Natural killer cell (primary cell): ENCODE measurements around the gene ICOS. TPM values are rescaled to one million over a fixed set of nuclear protein-coding genes. Genes with fewer than 3 reads are reported as not detected.

Source experiments
- ATAC-seq, 3 donors: fragments of 150-1000 bp in 2 of 3; fragments of 200-7000 bp in 1 of 3; cut with Tn5 transposase; 1 replicate in 1 of 3; 2 replicates in 2 of 3; pipeline ENCODE4 v1.10.0; 2021; ENCODE audit warnings: mild to moderate bottlenecking in 2 of 3, moderate library complexity in 2 of 3
- DNase-seq, 2 donors: peaks; one replicate each; pipeline versions ENCODE4 v3.0.0 to v3.0.0-alpha.2; 2013 to 2021; ENCODE audit warnings: mixed read lengths in 1 of 2
- H3K27ac ChIP-seq: one replicate; pipeline ENCODE4 v1.5.1; 2013; ENCODE audit warnings: mild to moderate bottlenecking, low read length
- H3K27me3 ChIP-seq: one replicate; pipeline ENCODE4 v1.6.1; 2013; ENCODE audit warnings: low read length; ENCODE audit not compliant: control insufficient read depth, insufficient read depth
- H3K36me3 ChIP-seq: one replicate; pipeline ENCODE4 v1.6.1; 2013; ENCODE audit warnings: low read length; ENCODE audit not compliant: control insufficient read depth, insufficient read depth
- H3K4me1 ChIP-seq: one replicate; pipeline ENCODE4 v1.6.1; 2013; ENCODE audit warnings: low read length; ENCODE audit not compliant: control insufficient read depth, insufficient read depth
- H3K4me3 ChIP-seq: one replicate; pipeline ENCODE4 v1.5.1; 2013; ENCODE audit warnings: low read length
- H3K9me3 ChIP-seq: one replicate; pipeline ENCODE4 v1.6.1; 2013; ENCODE audit warnings: low read length; ENCODE audit not compliant: control insufficient read depth, insufficient read depth
- H3K27ac Mint-ChIP-seq, 2 donors: one replicate each; pipeline ENCODE4 v1.8.0; 2022; ENCODE audit warnings: mild to moderate bottlenecking in 2 of 2, mixed read lengths in 2 of 2, moderate library complexity in 1 of 2
- H3K27me3 Mint-ChIP-seq, 2 donors: one replicate each; pipeline ENCODE4 v1.8.0; 2022; ENCODE audit warnings: low read depth in 2 of 2, mixed read lengths in 2 of 2
- H3K36me3 Mint-ChIP-seq: one replicate; pipeline ENCODE4 v1.8.0; 2022; ENCODE audit warnings: mixed read lengths
- H3K4me1 Mint-ChIP-seq, 2 donors: one replicate each; pipeline ENCODE4 v1.8.0; 2022; ENCODE audit warnings: mixed read lengths in 2 of 2
- H3K4me3 Mint-ChIP-seq: one replicate; pipeline ENCODE4 v1.8.0; 2022; ENCODE audit warnings: mild to moderate bottlenecking, moderate library complexity, mixed read lengths
- H3K9me3 Mint-ChIP-seq, 2 donors: one replicate each; pipeline ENCODE4 v1.8.0; 2022; ENCODE audit warnings: mixed read lengths in 2 of 2
- WGBS: methylation state at CpG from one replicate; pipeline ENCODE4 v1.1.7; 2013; ENCODE audit warnings: missing lambda C conversion rate; ENCODE audit not compliant: insufficient coverage; 5-methylcytosine and 5-hydroxymethylcytosine counted together
- intact Hi-C: fragments of 100-400 bp; cut with micrococcal nuclease; formaldehyde crosslinking; loops from one replicate; pipeline ENCODE4 v1.14.2; 2022
- total RNA-seq, 4 donors: library from RNA; stranded (reverse); fragments of 120-200 nt in 1 of 4; gene quantifications; one replicate each; pipeline versions ENCODE4 v1.2.3 to v1.2.4, GENCODE V29; 2013 to 2022
- TF ChIP-seq, protein P1 (sequence below): fragments of 200-600 bp; IDR thresholded peaks from one replicate; pipeline ENCODE4 v1.8.0; 2022; ENCODE audit warnings: antibody characterized with exemption

ICOS gene
- total RNA-seq, 3 donors from 2014 or later (not counting 1 experiment from before 2014, with no cell fraction given), result 0.35 to 4.2 (median 1.7) TPM

DNA sequence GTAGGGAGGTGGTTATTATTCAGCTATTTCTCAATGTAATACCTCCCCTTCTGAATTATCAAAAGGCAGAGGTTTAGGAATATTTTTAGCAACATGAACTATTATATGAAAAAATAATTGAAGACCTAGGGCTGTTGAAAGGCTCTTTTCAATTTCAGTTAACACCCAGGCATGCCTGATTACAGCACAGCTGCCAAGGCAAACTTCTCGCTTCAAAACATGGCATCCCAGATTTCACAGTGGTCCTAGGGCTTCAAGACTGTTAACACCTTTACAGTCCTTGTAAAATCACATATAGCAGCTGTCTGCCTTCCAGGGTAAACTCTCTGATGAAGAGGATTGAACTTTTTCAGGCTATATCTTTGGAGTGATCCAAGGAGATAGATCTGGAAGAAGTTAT is 45.8 kb upstream of the ICOS start:
- ATAC-seq, result no peak
- Histone ChIP-seq H3K4me3 (no peak overlapping the region), H3K27ac (no peak overlapping the region), H3K36me3 (no peaks in the 10 kb centered on the region), H3K9me3 (no peaks in the 10 kb centered on the region), H3K4me1 (no peaks in the 10 kb centered on the region), H3K27me3 (no peaks in the 10 kb centered on the region)
- intact Hi-C loops, result no loop called here
- no peak overlapping the region for H3K4me3 Mint-ChIP-seq
- 88% methylated on average over 1 of the region's 1 CpG for WGBS
- no peaks in the 10 kb centered on the region for H3K36me3 Mint-ChIP-seq
- peaks cover 0 to 6% of the 10 kb centered on the region in 2 donors for H3K27me3 Mint-ChIP-seq
- H3K27ac Mint-ChIP-seq, result no peak overlapping the region
- DNase-seq, result no peak
- H3K9me3 Mint-ChIP-seq, result no peaks in the 10 kb centered on the region
- peaks cover 0 to 5% of the 10 kb centered on the region in 2 donors for H3K4me1 Mint-ChIP-seq
- TF ChIP-seq, protein P1, sequence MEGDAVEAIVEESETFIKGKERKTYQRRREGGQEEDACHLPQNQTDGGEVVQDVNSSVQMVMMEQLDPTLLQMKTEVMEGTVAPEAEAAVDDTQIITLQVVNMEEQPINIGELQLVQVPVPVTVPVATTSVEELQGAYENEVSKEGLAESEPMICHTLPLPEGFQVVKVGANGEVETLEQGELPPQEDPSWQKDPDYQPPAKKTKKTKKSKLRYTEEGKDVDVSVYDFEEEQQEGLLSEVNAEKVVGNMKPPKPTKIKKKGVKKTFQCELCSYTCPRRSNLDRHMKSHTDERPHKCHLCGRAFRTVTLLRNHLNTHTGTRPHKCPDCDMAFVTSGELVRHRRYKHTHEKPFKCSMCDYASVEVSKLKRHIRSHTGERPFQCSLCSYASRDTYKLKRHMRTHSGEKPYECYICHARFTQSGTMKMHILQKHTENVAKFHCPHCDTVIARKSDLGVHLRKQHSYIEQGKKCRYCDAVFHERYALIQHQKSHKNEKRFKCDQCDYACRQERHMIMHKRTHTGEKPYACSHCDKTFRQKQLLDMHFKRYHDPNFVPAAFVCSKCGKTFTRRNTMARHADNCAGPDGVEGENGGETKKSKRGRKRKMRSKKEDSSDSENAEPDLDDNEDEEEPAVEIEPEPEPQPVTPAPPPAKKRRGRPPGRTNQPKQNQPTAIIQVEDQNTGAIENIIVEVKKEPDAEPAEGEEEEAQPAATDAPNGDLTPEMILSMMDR, result no peak

DNA sequence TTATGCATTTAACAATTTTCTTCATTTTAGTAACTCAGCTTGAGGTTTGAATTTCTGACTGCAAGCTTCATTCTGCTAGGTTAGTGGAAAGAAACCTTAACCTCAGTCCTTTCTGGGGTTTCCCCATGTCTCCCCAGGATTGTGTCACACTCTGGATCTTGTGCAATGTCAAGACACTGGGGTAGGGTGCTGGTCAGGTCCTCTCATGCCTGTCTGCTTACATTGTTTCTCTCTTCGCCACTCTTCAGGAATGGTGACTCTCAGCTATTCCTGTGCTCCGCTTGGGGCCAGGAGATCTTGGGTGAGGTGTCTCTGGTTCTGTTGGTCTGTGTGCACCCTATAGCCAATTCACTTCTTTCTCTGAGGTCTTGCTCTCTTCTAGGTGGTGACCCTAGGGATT is 45.1 kb upstream of the ICOS start:
- H3K9me3 ChIP-seq, result no peaks in the 10 kb centered on the region
- H3K27me3 ChIP-seq, result no peaks in the 10 kb centered on the region
- H3K4me3 ChIP-seq, result no peak overlapping the region
- Mint-ChIP-seq H3K9me3 (no peaks in the 10 kb centered on the region), H3K27me3 (peaks cover 0 to 6% of the 10 kb centered on the region in 2 donors), H3K4me1 (peaks cover 0 to 5% of the 10 kb centered on the region in 2 donors), H3K27ac (no peak overlapping the region), H3K4me3 (no peak overlapping the region), H3K36me3 (no peaks in the 10 kb centered on the region)
- no peaks in the 10 kb centered on the region for H3K4me1 ChIP-seq
- DNase-seq, result no peak
- WGBS, result 97% methylated on average over 2 of the region's 2 CpGs
- no peak overlapping the region for H3K27ac ChIP-seq
- TF ChIP-seq, protein P1, result no peak
- intact Hi-C loops, result no loop called here
- H3K36me3 ChIP-seq, result no peaks in the 10 kb centered on the region
- ATAC-seq, result peak; percentile 40 to 57 (median 52)

DNA sequence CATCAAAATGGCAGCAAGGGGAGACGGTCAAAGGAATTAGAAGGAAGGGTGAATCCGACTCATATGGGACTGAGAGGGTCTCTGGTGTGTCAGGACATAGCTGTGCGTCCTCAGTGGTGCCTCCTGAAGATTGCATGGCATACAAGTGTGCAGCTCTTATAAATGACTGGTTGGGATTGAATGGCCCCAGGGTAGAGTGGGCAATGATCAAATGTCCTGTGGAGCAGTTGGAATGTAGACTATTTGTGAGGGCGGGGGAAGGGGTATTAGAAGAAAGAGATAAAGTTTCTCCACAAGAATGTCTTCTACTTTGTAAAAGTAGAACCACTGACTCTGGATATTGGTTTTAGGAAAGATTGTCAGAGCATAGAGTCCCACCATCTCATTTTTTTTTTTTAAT is 44.4 kb upstream of the ICOS start:
- Mint-ChIP-seq H3K4me1 (peaks cover 0 to 5% of the 10 kb centered on the region in 2 donors), H3K4me3 (no peak overlapping the region), H3K9me3 (no peaks in the 10 kb centered on the region), H3K36me3 (no peaks in the 10 kb centered on the region), H3K27me3 (peaks cover 0 to 6% of the 10 kb centered on the region in 2 donors), H3K27ac (no peak overlapping the region)
- TF ChIP-seq, protein P1, result no peak
- Histone ChIP-seq H3K4me3 (no peak overlapping the region), H3K9me3 (no peaks in the 10 kb centered on the region), H3K27me3 (no peaks in the 10 kb centered on the region), H3K4me1 (no peaks in the 10 kb centered on the region), H3K36me3 (no peaks in the 10 kb centered on the region), H3K27ac (no peak overlapping the region)
- intact Hi-C loops, result no loop called here
- WGBS, result 93% methylated on average over 4 of the region's 4 CpGs
- no peak for ATAC-seq
- DNase-seq, result no peak

DNA sequence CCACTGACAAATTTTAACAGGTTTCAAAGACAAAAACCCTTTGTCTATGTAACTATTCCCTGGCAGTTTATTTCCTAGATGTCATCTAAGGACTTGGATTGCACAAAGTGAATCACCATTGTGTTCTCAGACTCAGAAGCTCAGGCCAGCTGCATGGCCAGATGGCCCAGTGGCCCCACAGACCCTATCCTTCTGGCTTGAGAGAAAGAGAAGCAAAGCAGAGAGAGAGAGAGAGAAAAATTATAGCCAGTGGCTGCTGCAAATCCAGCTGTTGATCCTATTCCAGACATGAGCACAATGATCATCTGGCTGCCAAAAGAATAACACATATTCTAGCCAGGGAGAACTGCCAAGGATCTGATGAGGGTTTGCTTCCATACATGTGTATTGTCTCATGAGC is 43.2 kb upstream of the ICOS start:
- intact Hi-C loops, result no loop called here
- Mint-ChIP-seq H3K9me3 (no peaks in the 10 kb centered on the region), H3K4me3 (no peak overlapping the region), H3K27me3 (peaks cover 0 to 6% of the 10 kb centered on the region in 2 donors), H3K27ac (no peak overlapping the region), H3K4me1 (peaks cover 0 to 5% of the 10 kb centered on the region in 2 donors), H3K36me3 (no peaks in the 10 kb centered on the region)
- ATAC-seq (no peak), DNase-seq (no peak)
- TF ChIP-seq, protein P1, result no peak
- no peaks in the 10 kb centered on the region for H3K4me1 ChIP-seq
- no peaks in the 10 kb centered on the region for H3K36me3 ChIP-seq
- H3K27ac ChIP-seq, result no peak overlapping the region
- no peaks in the 10 kb centered on the region for H3K9me3 ChIP-seq
- no peak overlapping the region for H3K4me3 ChIP-seq
- H3K27me3 ChIP-seq, result no peaks in the 10 kb centered on the region
